ENCODE data around the gene XYLT1.
A peak's percentile ranks its signal among the peaks of the same experiment; 100 is the strongest.

Gene XYLT1

GRCh38 chr16:17374668-17375255, 96.0 kb downstream of the XYLT1 start:
- DNase-seq (ENCODE audit: low read depth in 2 of 2): no peak

GRCh38 chr16:17373533-17373932, 97.2 kb downstream of the XYLT1 start:
- DNase-seq (ENCODE audit: low read depth in 2 of 2): no peak

GRCh38 chr16:17372386-17372785, 98.4 kb downstream of the XYLT1 start:
- DNase-seq (ENCODE audit: low read depth in 2 of 2): no peak

- DNase-seq (ENCODE audit: low read depth in 2 of 2): no peak
Observed at GRCh38 chr16:17371299-17371698, 99.5 kb downstream of the XYLT1 start.

- no peak for DNase-seq (ENCODE audit: low read depth in 2 of 2)
Observed at GRCh38 chr16:17370731-17371285, 100.0 kb downstream of the XYLT1 start.

GRCh38 chr16:17370223-17370707, 100.5 kb downstream of the XYLT1 start:
- no peak for DNase-seq (ENCODE audit: low read depth in 2 of 2)

- peak; percentile 40 to 41 for DNase-seq (ENCODE audit: low read depth in 2 of 2)
Observed at GRCh38 chr16:17369421-17370222, 101.1 kb downstream of the XYLT1 start.

GRCh38 chr16:17368951-17369350, 101.8 kb downstream of the XYLT1 start:
- DNase-seq (ENCODE audit: low read depth in 2 of 2): no peak

- DNase-seq (ENCODE audit: low read depth in 2 of 2): no peak
Observed at GRCh38 chr16:17368446-17368845, 102.3 kb downstream of the XYLT1 start.

GRCh38 chr16:17367923-17368322, 102.8 kb downstream of the XYLT1 start:
- DNase-seq (ENCODE audit: low read depth in 2 of 2): no peak

- DNase-seq (ENCODE audit: low read depth in 2 of 2): no peak
Observed at GRCh38 chr16:17367036-17367435, 103.7 kb downstream of the XYLT1 start.

GRCh38 chr16:17366299-17366961, 104.3 kb downstream of the XYLT1 start:
- DNase-seq (ENCODE audit: low read depth in 2 of 2): no peak

- DNase-seq (ENCODE audit: low read depth in 2 of 2): no peak
Observed at GRCh38 chr16:17365591-17366298, 105.0 kb downstream of the XYLT1 start.

- no peak for DNase-seq (ENCODE audit: low read depth in 2 of 2)
Observed at GRCh38 chr16:17365211-17365541, 105.6 kb downstream of the XYLT1 start.

GRCh38 chr16:17364319-17365210, 106.2 kb downstream of the XYLT1 start:
- DNase-seq (ENCODE audit: low read depth in 2 of 2): no peak

- no peak for DNase-seq (ENCODE audit: low read depth in 2 of 2)
Observed at GRCh38 chr16:17362946-17363345, 107.8 kb downstream of the XYLT1 start.

GRCh38 chr16:17362183-17362582, 108.6 kb downstream of the XYLT1 start:
- DNase-seq (ENCODE audit: low read depth in 2 of 2): no peak

- no peak for DNase-seq (ENCODE audit: low read depth in 2 of 2)
Observed at GRCh38 chr16:17360693-17361122, 110.1 kb downstream of the XYLT1 start.

GRCh38 chr16:17359788-17360390, 110.9 kb downstream of the XYLT1 start:
- peak in 1 of 2 donors; percentile 32 for DNase-seq (ENCODE audit: low read depth in 2 of 2)

- DNase-seq (ENCODE audit: low read depth in 2 of 2): no peak
Observed at GRCh38 chr16:17358846-17359245, 111.9 kb downstream of the XYLT1 start.

All from stimulated activated CD8-positive, alpha-beta memory T cell treated with anti-CD3 and anti-CD28 coated beads, Interleukin-15, amount 100 ng/mL, for 4 hours (primary cell).